GM23248 (cell line): ENCODE measurements around the gene FZD1. TPM values are rescaled to one million over a fixed set of nuclear protein-coding genes. Genes with fewer than 3 reads are reported as not detected.

Experiments used
- DNase-seq: peaks from one replicate; pipeline ENCODE4 v3.0.0-alpha.2; 2015
- H2AFZ ChIP-seq: fragments of 200-600 bp; sonication (generic); 2 replicates; pipeline ENCODE4 v1.6.1; 2016; ENCODE audit warnings: antibody characterized with exemption
- H3F3A ChIP-seq: fragments of 200-600 bp; sonication (generic); 2 replicates; pipeline ENCODE4 v1.6.1; 2016; ENCODE audit warnings: mild to moderate bottlenecking, antibody characterized with exemption, mixed run types; ENCODE audit not compliant: insufficient read depth
- H3K27ac ChIP-seq: fragments of 200-600 bp; sonication (generic); 2 replicates; pipeline ENCODE4 v1.5.1; 2016; ENCODE audit warnings: mild to moderate bottlenecking
- H3K27me3 ChIP-seq: fragments of 200-600 bp; sonication (generic); replicated peaks from 2 replicates; pipeline ENCODE4 v1.6.1; 2016; ENCODE audit warnings: mild to moderate bottlenecking; ENCODE audit not compliant: insufficient read depth
- H3K36me3 ChIP-seq: fragments of 200-600 bp; sonication (generic); 2 replicates; pipeline ENCODE4 v1.6.1; 2016; ENCODE audit warnings: low read depth, mild to moderate bottlenecking
- H3K4me1 ChIP-seq: fragments of 200-600 bp; sonication (generic); 2 replicates; pipeline ENCODE4 v1.6.1; 2016; ENCODE audit warnings: mild to moderate bottlenecking; ENCODE audit not compliant: insufficient read depth
- H3K4me2 ChIP-seq: fragments of 200-600 bp; sonication (generic); one replicate; pipeline ENCODE4 v1.6.1; 2016; ENCODE audit warnings: mild to moderate bottlenecking; ENCODE audit not compliant: unreplicated experiment
- H3K4me3 ChIP-seq: fragments of 200-600 bp; sonication (generic); 2 replicates; pipeline ENCODE4 v1.5.1; 2016; ENCODE audit warnings: mild to moderate bottlenecking
- H3K79me2 ChIP-seq: fragments of 200-600 bp; sonication (generic); 2 replicates; pipeline ENCODE4 v1.6.1; 2016; ENCODE audit warnings: mild to moderate bottlenecking; ENCODE audit not compliant: insufficient read depth
- H3K9ac ChIP-seq: fragments of 200-600 bp; sonication (generic); 2 replicates; pipeline ENCODE4 v1.6.1; 2016; ENCODE audit warnings: mild to moderate bottlenecking
- H3K9me2 ChIP-seq: fragments of 200-600 bp; sonication (generic); 2 replicates; pipeline ENCODE4 v1.6.1; 2016; ENCODE audit warnings: mixed run types, mild to moderate bottlenecking, moderate library complexity; ENCODE audit not compliant: insufficient read depth
- H3K9me3 ChIP-seq: fragments of 200-600 bp; sonication (generic); one replicate; pipeline ENCODE4 v1.6.1; 2017; ENCODE audit warnings: low read depth
- H4K20me1 ChIP-seq: fragments of 200-600 bp; sonication (generic); 2 replicates; pipeline ENCODE4 v1.6.0; 2016; ENCODE audit not compliant: insufficient read depth
- EZH2 ChIP-seq: fragments of 200-600 bp; sonication (generic); IDR thresholded peaks from 2 replicates; pipeline ENCODE4 v1.6.1; 2018; ENCODE audit warnings: antibody characterized with exemption, mild to moderate bottlenecking; ENCODE audit not compliant: insufficient read depth, poor library complexity, severe bottlenecking
- EZH2phosphoT487 ChIP-seq: fragments of 200-600 bp; sonication (generic); IDR thresholded peaks from 2 replicates; pipeline ENCODE4 v1.6.1; 2018; ENCODE audit warnings: antibody characterized with exemption, moderate library complexity, mild to moderate bottlenecking, low read depth; ENCODE audit not compliant: insufficient read depth
- WGBS, 2 experiments: methylation state at CpG; one replicate each; pipeline ENCODE4 v1.1.6; 2015 to 2017; ENCODE audit warnings: low lambda C conversion rate in 2 of 2, low coverage in 1 of 2; ENCODE audit errors: missing lambda C conversion rate in 2 of 2; 5-methylcytosine and 5-hydroxymethylcytosine counted together
- in situ Hi-C: fragments of 300-500 bp; cut with MboI; formaldehyde crosslinking; loops from 2 replicates; pipeline ENCODE4 v1.15.0; 2020
- polyA plus RNA-seq: library from polyadenylated mRNA; unstranded; fragments of >200 nt; fragmentation: Nextera tagmentation; extraction: Ambion mirVana; gene quantifications from 2 replicates; pipeline ENCODE4 v1.2.1, GENCODE V29; 2016
- total RNA-seq: library from RNA; depleted of rRNA; stranded (reverse); fragments of >200 nt; shearing (Covaris generic); gene quantifications from 2 replicates; pipeline ENCODE4 v1.2.3, GENCODE V29; 2014

FZD1 gene
- total and polyA plus RNA-seq, 2 experiments from 2014 or later: 4.0 to 15.1 TPM

DNA sequence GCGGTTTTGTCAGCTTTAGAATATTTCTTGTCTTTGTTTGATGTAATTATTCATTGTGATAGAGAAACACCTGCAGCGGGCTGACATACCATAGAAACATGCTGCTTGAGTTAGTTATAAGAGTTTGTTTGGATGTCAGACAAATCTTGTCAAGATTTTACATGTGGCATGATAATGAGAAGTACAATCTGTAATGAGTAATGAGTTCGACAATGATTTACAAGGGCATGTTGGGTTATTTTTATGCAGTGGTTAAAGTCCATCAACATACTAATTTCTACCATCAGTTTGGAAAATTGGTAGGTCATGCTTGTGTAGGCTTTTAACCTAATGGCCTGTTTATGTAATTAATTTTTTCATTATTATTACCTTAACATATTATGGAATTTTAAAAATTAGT, 31.3 kb downstream of the FZD1 start:
- no peak overlapping the region for H3K4me2 ChIP-seq
- no peak overlapping the region for H2AFZ ChIP-seq
- no peaks in the 10 kb centered on the region for H3K9me3 ChIP-seq
- TF ChIP-seq EZH2phosphoT487 (no peak), EZH2 (no peak)
- H3K9me2 ChIP-seq: no peaks in the 10 kb centered on the region
- no peak overlapping the region for H3K9ac ChIP-seq
- no peak overlapping the region for H3K27ac ChIP-seq
- H3K36me3 ChIP-seq: no peaks in the 10 kb centered on the region
- in situ Hi-C loops: no loop called here
- no peaks in the 10 kb centered on the region for H3K79me2 ChIP-seq
- H3K4me1 ChIP-seq: no peaks in the 10 kb centered on the region
- H3K4me3 ChIP-seq: no peak overlapping the region
- H4K20me1 ChIP-seq: no peaks in the 10 kb centered on the region
- DNase-seq: no peak
- peaks cover 33% of the 10 kb centered on the region for H3K27me3 ChIP-seq
- H3F3A ChIP-seq: no peaks in the 10 kb centered on the region
- WGBS, 2 experiments: 73 to 76% methylated on average over 3 of the region's 3 CpGs

DNA sequence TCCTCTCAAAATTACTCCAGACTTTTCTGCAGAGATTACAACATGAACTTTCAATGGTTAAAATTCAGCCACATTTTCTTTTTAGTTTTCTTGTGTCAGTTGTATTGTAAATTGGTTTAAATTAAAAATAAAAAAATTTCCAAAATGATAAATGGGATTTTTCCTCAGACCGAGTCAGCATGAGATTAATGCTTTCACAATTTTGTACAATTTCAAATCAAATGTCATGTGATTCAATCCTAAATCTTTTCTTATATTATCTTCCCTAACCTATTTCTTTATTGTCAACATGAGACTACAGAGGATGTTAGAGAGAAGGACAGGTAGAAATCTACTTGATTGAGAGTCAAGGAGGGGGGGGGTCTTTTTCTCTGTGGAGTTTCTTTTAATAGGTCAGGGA, 33.7 kb downstream of the FZD1 start:
- H2AFZ ChIP-seq: no peak overlapping the region
- in situ Hi-C loops: no loop called here
- WGBS, 2 experiments: 47 to 62% methylated on average over 1 of the region's 1 CpG
- H3K9me3 ChIP-seq: no peaks in the 10 kb centered on the region
- no peak for DNase-seq
- H3F3A ChIP-seq: no peaks in the 10 kb centered on the region
- no peaks in the 10 kb centered on the region for H3K9me2 ChIP-seq
- no peaks in the 10 kb centered on the region for H4K20me1 ChIP-seq
- H3K27ac ChIP-seq: no peak overlapping the region
- no peaks in the 10 kb centered on the region for H3K79me2 ChIP-seq
- H3K4me1 ChIP-seq: no peaks in the 10 kb centered on the region
- no peak overlapping the region for H3K9ac ChIP-seq
- no peak overlapping the region for H3K4me2 ChIP-seq
- H3K27me3 ChIP-seq: peaks cover 32% of the 10 kb centered on the region
- H3K36me3 ChIP-seq: no peaks in the 10 kb centered on the region
- H3K4me3 ChIP-seq: no peak overlapping the region
- TF ChIP-seq EZH2 (no peak), EZH2phosphoT487 (no peak)

GRCh38 chr7:91299952-91300775, 35.9 kb downstream of the FZD1 start:
- DNase-seq: no peak
- H3K9ac ChIP-seq: no peak overlapping the region
- 64% methylated on average over 6 of the region's 6 CpGs for WGBS, 2 experiments
- no peaks in the 10 kb centered on the region for H3K4me1 ChIP-seq
- H3K4me3 ChIP-seq: no peak overlapping the region
- TF ChIP-seq EZH2: no peak
- no peaks in the 10 kb centered on the region for H3K9me3 ChIP-seq
- H3K79me2 ChIP-seq: no peaks in the 10 kb centered on the region
- H3F3A ChIP-seq: no peaks in the 10 kb centered on the region
- no peak overlapping the region for H2AFZ ChIP-seq
- no peaks in the 10 kb centered on the region for H4K20me1 ChIP-seq
- no peak overlapping the region for H3K4me2 ChIP-seq
- no peak overlapping the region for H3K27ac ChIP-seq
- no peaks in the 10 kb centered on the region for H3K36me3 ChIP-seq
- H3K9me2 ChIP-seq: no peaks in the 10 kb centered on the region
- peaks cover 15% of the 10 kb centered on the region for H3K27me3 ChIP-seq
- in situ Hi-C loops: no loop called here

- no peak overlapping the region for H3K27ac ChIP-seq
- 27 to 31% methylated on average over 2 of the region's 2 CpGs for WGBS, 2 experiments
These were observed 38.6 kb downstream of the FZD1 start for GRCh38 chr7:91302794-91303193.

More at GRCh38 chr7:91302794-91303193, 38.6 kb downstream of the FZD1 start:
- Histone ChIP-seq H3K4me1 (no peaks in the 10 kb centered on the region), H3K9me3 (no peaks in the 10 kb centered on the region), H3K9ac (no peak overlapping the region), H2AFZ (no peak overlapping the region), H3F3A (no peaks in the 10 kb centered on the region), H3K27me3 (peaks cover 5% of the 10 kb centered on the region), H4K20me1 (no peaks in the 10 kb centered on the region), H3K36me3 (no peaks in the 10 kb centered on the region), H3K9me2 (no peaks in the 10 kb centered on the region), H3K4me2 (no peak overlapping the region), H3K4me3 (no peak overlapping the region), H3K79me2 (no peaks in the 10 kb centered on the region)
- no peak for DNase-seq
- in situ Hi-C loops: no loop called here
- TF ChIP-seq EZH2 (no peak), EZH2phosphoT487 (no peak)
